K562 (cell line): ENCODE data around the gene SYTL2.

Experiments used
- CTCF ChIP-seq, 3 experiments: IDR thresholded peaks in 2 of 3; conservative IDR thresholded peaks in 1 of 3; 2 replicates each; pipeline ENCODE4 v1.5.1; 2011 to 2012; ENCODE audit warnings: low read length in 3 of 3, mild to moderate bottlenecking in 3 of 3, control low read depth in 2 of 3, improper control_type of control experiment in 1 of 3, inconsistent platforms in 1 of 3, low read depth in 1 of 3, mixed read lengths in 1 of 3, moderate library complexity in 1 of 3; ENCODE audit not compliant: insufficient read depth in 2 of 3
- FOS ChIP-seq: IDR thresholded peaks from 3 replicates; pipeline ENCODE4 v1.6.1; 2011; ENCODE audit not compliant: insufficient read length; ENCODE audit errors: extremely low read depth
- GABPA ChIP-seq: fragments of 200-800 bp; sonication (Bioruptor generic); conservative IDR thresholded peaks from 2 replicates; pipeline ENCODE4 v1.6.1; 2016; ENCODE audit warnings: low read depth, missing genetic modification characterization, missing compliant biosample characterization
- NR2C2 ChIP-seq, 2 experiments: fragments of 200-800 bp in 1 of 2; sonication (Bioruptor generic) in 1 of 2; sonication (generic) in 1 of 2; formaldehyde crosslinking in 1 of 2; IDR thresholded peaks; 2 replicates each; pipeline versions ENCODE4 v1.6.1 to v1.8.0; 2016 to 2022; ENCODE audit warnings: mild to moderate bottlenecking in 1 of 2, missing compliant biosample characterization in 1 of 2, missing genetic modification characterization in 1 of 2, missing genetic modification reagents in 1 of 2
- PHF8 ChIP-seq: fragments of 200-600 bp; sonication (generic); IDR thresholded peaks from 2 replicates; pipeline ENCODE4 v1.6.1; 2012; ENCODE audit warnings: mixed run types, mild to moderate bottlenecking, inconsistent platforms, low read length, moderate library complexity, borderline replicate concordance
- PML ChIP-seq: IDR thresholded peaks from 2 replicates; pipeline ENCODE4 v1.6.1; 2012; ENCODE audit warnings: low read length, inconsistent platforms
- POLR2AphosphoS5 ChIP-seq: IDR thresholded peaks from 2 replicates; pipeline ENCODE4 v1.6.1; 2011; ENCODE audit warnings: mild to moderate bottlenecking, low read depth, low read length, moderate library complexity; ENCODE audit not compliant: control insufficient read depth, insufficient read depth
- SRF ChIP-seq, 2 experiments: fragments of 250-450, 450-650 bp in 1 of 2; sonication (Bioruptor Pico) in 1 of 2; sonication (generic) in 1 of 2; formaldehyde crosslinking; IDR thresholded peaks; 2 replicates each; pipeline versions ENCODE4 v1.5.0 to v1.5.1; 2020 to 2022; ENCODE audit warnings: mild to moderate bottlenecking in 1 of 2, missing genetic modification reagents in 1 of 2
- ZNF274 ChIP-seq: IDR thresholded peaks from 2 replicates; pipeline ENCODE4 v1.6.1; 2011; ENCODE audit warnings: low read depth, mild to moderate bottlenecking, low read length, moderate library complexity, borderline replicate concordance

GRCh38 chr11:85813721-85814120 lies 2.8 kb upstream of the SYTL2 start:
- no peak for TF ChIP-seq PML
- no peak for TF ChIP-seq FOS
- no peak for TF ChIP-seq NR2C2 (CRISPR knock-in tag; IDR thresholded peaks at IDR 0.05)
- no peak for TF ChIP-seq NR2C2 (tag; IDR thresholded peaks at IDR 0.05)
- no peak for TF ChIP-seq POLR2AphosphoS5
- no peak for TF ChIP-seq ZNF274
- TF ChIP-seq PHF8: no peak
- no peak for TF ChIP-seq SRF (CRISPR knock-in tag; IDR thresholded peaks at IDR 0.05)
- TF ChIP-seq GABPA (tag): no peak
- TF ChIP-seq CTCF (IDR thresholded peaks at IDR 0.05 in 2 of 3, conservative IDR thresholded peaks at IDR 0.05 in 1 of 3; ENCODE audit: insufficient read depth in 2 of 3, low read depth in 1 of 3, low read length in 3 of 3): no peak
